GM04504 (cell line): ENCODE data around the gene CDC42.

ENCODE experiments used
- DNase-seq: peaks from one replicate; pipeline ENCODE4 v3.0.0-alpha.2; 2012; ENCODE audit warnings: low read depth

CDC42 gene

GRCh38 chr1:22131062-22131461, 78.6 kb downstream of the CDC42 start:
- no peak for DNase-seq

- DNase-seq, result no peak
Observed at GRCh38 chr1:22131875-22132486, 79.5 kb downstream of the CDC42 start.

- DNase-seq, result peak; percentile 48
Observed at GRCh38 chr1:22132517-22133235, 80.2 kb downstream of the CDC42 start.

- no peak for DNase-seq
Observed at GRCh38 chr1:22133247-22133930, 80.9 kb downstream of the CDC42 start.

GRCh38 chr1:22133931-22134324, 81.4 kb downstream of the CDC42 start:
- DNase-seq, result no peak

- DNase-seq, result no peak
Observed at GRCh38 chr1:22137004-22137720, 84.7 kb downstream of the CDC42 start.

GRCh38 chr1:22139066-22139594, 86.6 kb downstream of the CDC42 start:
- no peak for DNase-seq

- no peak for DNase-seq
Observed at GRCh38 chr1:22139817-22140216, 87.3 kb downstream of the CDC42 start.
